Ovary (tissue), 3 donors: ENCODE measurements around the gene RAD51D.

Source experiments
- EP300 ChIP-seq: sonication (generic); formaldehyde crosslinking; IDR thresholded peaks from one replicate; pipeline ENCODE4 v1.6.1; 2017; ENCODE audit warnings: antibody characterized with exemption
- POLR2A ChIP-seq: fragments of 450-650 bp; IDR thresholded peaks from one replicate; pipeline ENCODE4 v1.6.1; 2017; ENCODE audit warnings: antibody characterized with exemption, mild to moderate bottlenecking, moderate library complexity
- TF ChIP-seq, protein P1 (sequence below), 3 donors: fragments of 450-650 bp in 2 of 3; fragments of 200-600 bp in 1 of 3; IDR thresholded peaks; one replicate each; pipeline versions ENCODE4 v1.5.1 to v1.8.0; 2016 to 2022; ENCODE audit warnings: antibody characterized with exemption in 3 of 3, mild to moderate bottlenecking in 1 of 3
- donor health status: DM: no; HTN: no; CAD: no.

DNA sequence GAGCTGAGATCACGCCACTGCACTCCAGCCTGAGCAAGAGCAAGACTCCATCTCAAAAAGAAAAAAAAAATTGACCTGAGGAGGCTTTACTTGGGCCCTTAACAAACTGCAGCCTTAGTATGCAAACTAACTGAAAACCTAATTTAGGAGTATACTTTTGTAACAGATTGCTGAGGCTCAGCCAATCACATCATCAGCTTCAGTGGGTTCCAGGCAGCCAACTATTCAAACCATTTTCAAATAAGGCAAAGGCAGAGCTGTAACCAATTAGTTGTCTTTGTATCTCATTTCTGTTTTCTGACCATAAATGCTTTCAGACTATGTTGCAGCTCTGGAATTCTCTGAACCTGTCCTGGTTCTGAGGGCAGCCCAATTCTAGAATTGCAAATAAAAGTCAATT is 23.9 kb downstream of the RAD51D start:
- TF ChIP-seq, protein P1, sequence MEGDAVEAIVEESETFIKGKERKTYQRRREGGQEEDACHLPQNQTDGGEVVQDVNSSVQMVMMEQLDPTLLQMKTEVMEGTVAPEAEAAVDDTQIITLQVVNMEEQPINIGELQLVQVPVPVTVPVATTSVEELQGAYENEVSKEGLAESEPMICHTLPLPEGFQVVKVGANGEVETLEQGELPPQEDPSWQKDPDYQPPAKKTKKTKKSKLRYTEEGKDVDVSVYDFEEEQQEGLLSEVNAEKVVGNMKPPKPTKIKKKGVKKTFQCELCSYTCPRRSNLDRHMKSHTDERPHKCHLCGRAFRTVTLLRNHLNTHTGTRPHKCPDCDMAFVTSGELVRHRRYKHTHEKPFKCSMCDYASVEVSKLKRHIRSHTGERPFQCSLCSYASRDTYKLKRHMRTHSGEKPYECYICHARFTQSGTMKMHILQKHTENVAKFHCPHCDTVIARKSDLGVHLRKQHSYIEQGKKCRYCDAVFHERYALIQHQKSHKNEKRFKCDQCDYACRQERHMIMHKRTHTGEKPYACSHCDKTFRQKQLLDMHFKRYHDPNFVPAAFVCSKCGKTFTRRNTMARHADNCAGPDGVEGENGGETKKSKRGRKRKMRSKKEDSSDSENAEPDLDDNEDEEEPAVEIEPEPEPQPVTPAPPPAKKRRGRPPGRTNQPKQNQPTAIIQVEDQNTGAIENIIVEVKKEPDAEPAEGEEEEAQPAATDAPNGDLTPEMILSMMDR (IDR thresholded peaks at IDR 0.05): no peak
- TF ChIP-seq POLR2A (no peak), EP300 (no peak)
